CD14-positive monocyte (primary cell): ENCODE results near the gene LTF. TPM values are rescaled to one million over a fixed set of nuclear protein-coding genes. Genes with fewer than 3 reads are reported as not detected.

ENCODE experiments used
- DNase-seq, 3 donors: peaks; one replicate each; pipeline ENCODE4 v3.0.0-alpha.2; 2011 to 2022
- H2AFZ ChIP-seq: 2 replicates; pipeline ENCODE4 v1.6.0; 2012; ENCODE audit warnings: mild to moderate bottlenecking, low read depth, low read length, inconsistent platforms; ENCODE audit not compliant: insufficient read depth, poor library complexity, severe bottlenecking
- H3K27ac ChIP-seq, 2 donors: 1 replicate in 1 of 2; 2 replicates in 1 of 2; pipeline ENCODE4 v1.5.1; 2012 to 2013; ENCODE audit warnings: low read length in 2 of 2, control low read depth in 1 of 2, inconsistent platforms in 1 of 2, low read depth in 1 of 2, mild to moderate bottlenecking in 1 of 2
- H3K27me3 ChIP-seq, 2 donors: one replicate each; pipeline versions ENCODE4 v1.6.0 to v1.6.1; 2011 to 2013; ENCODE audit warnings: low read length in 2 of 2; ENCODE audit not compliant: control insufficient read depth in 2 of 2, insufficient read depth in 2 of 2
- H3K36me3 ChIP-seq, 2 donors: replicated peaks in 1 of 2; 1 replicate in 1 of 2; 2 replicates in 1 of 2; pipeline versions ENCODE4 v1.5.1 to v1.6.1; 2012 to 2013; ENCODE audit warnings: low read length in 2 of 2, control low read depth in 1 of 2, inconsistent platforms in 1 of 2, mild to moderate bottlenecking in 1 of 2; ENCODE audit not compliant: insufficient read depth in 2 of 2, control insufficient read depth in 1 of 2
- H3K4me1 ChIP-seq, 2 donors: 1 replicate in 1 of 2; 2 replicates in 1 of 2; pipeline versions ENCODE4 v1.5.1 to v1.6.1; 2012 to 2013; ENCODE audit warnings: low read length in 2 of 2, control low read depth in 1 of 2, inconsistent platforms in 1 of 2, mild to moderate bottlenecking in 1 of 2, moderate library complexity in 1 of 2; ENCODE audit not compliant: insufficient read depth in 2 of 2, control insufficient read depth in 1 of 2
- H3K4me2 ChIP-seq: replicated peaks from 2 replicates; pipeline ENCODE3; 2012; ENCODE audit warnings: low read length, moderate library complexity, mild to moderate bottlenecking; ENCODE audit not compliant: poor library complexity, severe bottlenecking; ENCODE audit errors: extremely low read depth
- H3K4me3 ChIP-seq, 3 experiments: fragments of 200-600 bp in 1 of 3; sonication (generic) in 1 of 3; replicated peaks in 1 of 3; 1 replicate in 2 of 3; 2 replicates in 1 of 3; pipeline ENCODE4 v1.5.1; 2011 to 2013; ENCODE audit warnings: low read length in 3 of 3, mild to moderate bottlenecking in 3 of 3, control low read depth in 2 of 3, low read depth in 2 of 3, inconsistent platforms in 1 of 3, moderate library complexity in 1 of 3
- H3K79me2 ChIP-seq: 2 replicates; pipeline ENCODE4 v1.6.0; 2012; ENCODE audit warnings: mild to moderate bottlenecking, control low read depth, inconsistent platforms, low read length, moderate library complexity; ENCODE audit not compliant: insufficient read depth
- H3K9ac ChIP-seq: 2 replicates; pipeline ENCODE4 v1.6.0; 2017; ENCODE audit warnings: low read length, mild to moderate bottlenecking; ENCODE audit not compliant: insufficient read depth, poor library complexity, severe bottlenecking
- H3K9me3 ChIP-seq, 2 donors: replicated peaks in 1 of 2; 1 replicate in 1 of 2; 2 replicates in 1 of 2; pipeline versions ENCODE4 v1.5.1 to v1.6.1; 2012 to 2013; ENCODE audit warnings: low read length in 2 of 2, control low read depth in 1 of 2; ENCODE audit not compliant: control insufficient read depth in 1 of 2, insufficient read depth in 1 of 2
- H4K20me1 ChIP-seq: 2 replicates; pipeline ENCODE4 v1.6.0; 2012; ENCODE audit warnings: mild to moderate bottlenecking, low read length, control low read depth, moderate library complexity; ENCODE audit not compliant: insufficient read depth
- H3K27ac Mint-ChIP-seq, 7 donors: one replicate each; pipeline ENCODE4 v1.8.0; 2020; ENCODE audit warnings: mild to moderate bottlenecking in 7 of 7, mixed read lengths in 7 of 7, moderate library complexity in 6 of 7, inconsistent platforms in 2 of 7
- H3K27me3 Mint-ChIP-seq, 3 donors: one replicate each; pipeline ENCODE4 v1.8.0; 2021 to 2022; ENCODE audit warnings: low read depth in 3 of 3, mild to moderate bottlenecking in 3 of 3, mixed read lengths in 3 of 3, moderate library complexity in 3 of 3, inconsistent platforms in 1 of 3
- H3K36me3 Mint-ChIP-seq, 2 donors: one replicate each; pipeline ENCODE4 v1.8.0; 2020; ENCODE audit warnings: mixed read lengths in 2 of 2, inconsistent platforms in 1 of 2, mild to moderate bottlenecking in 1 of 2
- H3K4me1 Mint-ChIP-seq: one replicate; pipeline ENCODE4 v1.8.0; 2020; ENCODE audit warnings: mild to moderate bottlenecking, mixed read lengths
- H3K4me3 Mint-ChIP-seq, 2 donors: one replicate each; pipeline ENCODE4 v1.8.0; 2020; ENCODE audit warnings: mild to moderate bottlenecking in 2 of 2, mixed read lengths in 2 of 2, moderate library complexity in 1 of 2
- H3K9me3 Mint-ChIP-seq, 7 donors: one replicate each; pipeline ENCODE4 v1.8.0; 2020 to 2022; ENCODE audit warnings: mixed read lengths in 7 of 7, mild to moderate bottlenecking in 6 of 7, moderate library complexity in 6 of 7, inconsistent platforms in 2 of 7
- CTCF ChIP-seq: fragments of 200-600 bp; IDR thresholded peaks from one replicate; pipeline ENCODE4 v1.8.0; 2022; ENCODE audit warnings: antibody characterized with exemption, mild to moderate bottlenecking
- WGBS: methylation state at CpG from one replicate; pipeline ENCODE4 v1.1.5; 2013; ENCODE audit warnings: missing lambda C conversion rate; ENCODE audit not compliant: insufficient coverage; 5-methylcytosine and 5-hydroxymethylcytosine counted together
- intact Hi-C, 2 donors: fragments of 100-400 bp; cut with micrococcal nuclease; formaldehyde crosslinking; loops; one replicate each; pipeline versions ENCODE4 v1.15.0 to v1.15.1; 2023
- polyA plus RNA-seq, 3 donors: library from polyadenylated mRNA; depleted of rRNA in 1 of 3; unstranded in 2 of 3; stranded (reverse) in 1 of 3; fragments of 300-500 nt in 2 of 3; fragments of >200 nt in 1 of 3; fragmentation: Illumina TruSeq in 2 of 3; gene quantifications; 1 replicate in 2 of 3; 2 replicates in 1 of 3; pipeline ENCODE4 v1.2.3, GENCODE V29; 2012 to 2021

LTF gene
- polyA plus RNA-seq, 3 donors: not detected

DNA sequence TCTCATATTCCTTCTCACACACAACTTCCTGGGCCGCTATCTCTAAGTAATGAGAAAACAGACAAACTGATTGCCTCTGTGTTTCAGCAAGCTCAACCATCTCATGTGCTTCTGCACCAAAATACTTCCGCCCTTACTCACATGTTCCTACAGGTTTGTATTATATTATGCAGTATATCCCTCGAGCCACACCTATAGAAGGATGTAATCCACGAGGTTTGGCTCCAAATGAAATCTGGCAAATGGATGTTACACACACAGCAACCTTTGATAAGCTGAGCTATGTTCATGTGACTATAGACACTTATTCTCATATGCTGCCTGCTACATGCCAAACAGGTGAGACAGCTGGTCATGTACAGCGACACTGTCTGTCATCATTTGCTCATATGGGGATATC lies 35.0 kb downstream of the LTF start:
- whole genome bisulfite sequencing: no CpG with 5 or more reads among the region's 5 CpGs
- no peak overlapping the region for H3K9ac ChIP-seq
- peaks cover 11 to 19% (median 15%) of the 10 kb centered on the region in 7 donors for H3K9me3 Mint-ChIP-seq
- H4K20me1 ChIP-seq: no peaks in the 10 kb centered on the region
- H3K79me2 ChIP-seq: no peaks in the 10 kb centered on the region
- H2AFZ ChIP-seq: no peak overlapping the region
- intact Hi-C loops: no loop called here
- H3K27ac Mint-ChIP-seq: no peak overlapping the region
- no peaks in the 10 kb centered on the region for H3K36me3 ChIP-seq
- no peak overlapping the region for H3K4me3 Mint-ChIP-seq
- H3K27ac ChIP-seq: no peak overlapping the region
- peaks cover 0 to 2% of the 10 kb centered on the region in 2 donors for H3K36me3 Mint-ChIP-seq
- peaks cover 11 to 15% of the 10 kb centered on the region in 2 donors for H3K9me3 ChIP-seq
- no peaks in the 10 kb centered on the region for H3K27me3 Mint-ChIP-seq
- no peak overlapping the region for H3K4me2 ChIP-seq
- H3K4me3 ChIP-seq: no peak overlapping the region
- DNase-seq: no peak
- H3K4me1 Mint-ChIP-seq: peaks cover 15% of the 10 kb centered on the region
- H3K4me1 ChIP-seq: peaks cover 0 to 8% of the 10 kb centered on the region in 2 donors
- H3K27me3 ChIP-seq: no peaks in the 10 kb centered on the region
- TF ChIP-seq CTCF: no peak

DNA sequence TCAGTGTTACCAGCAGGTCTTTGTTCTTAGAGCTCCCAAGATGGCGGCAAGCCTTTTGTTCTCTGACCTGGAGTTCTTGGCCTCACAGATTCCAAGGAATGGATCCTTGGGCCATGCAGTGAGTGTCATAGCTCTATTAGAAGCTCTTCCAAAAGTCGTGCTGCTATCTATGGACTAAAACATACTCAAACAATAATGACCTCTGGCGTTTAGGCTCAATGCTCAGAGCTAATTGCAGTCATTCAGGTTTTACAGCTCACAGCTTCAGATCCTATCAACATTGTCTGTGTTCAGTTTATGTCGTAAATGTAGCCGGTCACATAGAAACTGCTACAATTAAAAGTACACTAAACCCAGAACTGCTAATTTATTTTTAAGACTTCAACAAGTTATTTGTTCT lies 35.5 kb downstream of the LTF start:
- Mint-ChIP-seq H3K27ac (no peak overlapping the region), H3K4me1 (peaks cover 15% of the 10 kb centered on the region), H3K9me3 (peaks cover 11 to 19% (median 15%) of the 10 kb centered on the region in 7 donors), H3K27me3 (no peaks in the 10 kb centered on the region), H3K4me3 (no peak overlapping the region), H3K36me3 (peaks cover 0 to 2% of the 10 kb centered on the region in 2 donors)
- DNase-seq: no peak
- Histone ChIP-seq H3K9me3 (peaks cover 11 to 15% of the 10 kb centered on the region in 2 donors), H3K9ac (no peak overlapping the region), H3K27ac (no peak overlapping the region), H2AFZ (no peak overlapping the region), H3K79me2 (no peaks in the 10 kb centered on the region), H3K4me3 (no peak overlapping the region), H3K27me3 (no peaks in the 10 kb centered on the region), H3K36me3 (no peaks in the 10 kb centered on the region), H3K4me2 (no peak overlapping the region), H3K4me1 (peaks cover 0 to 8% of the 10 kb centered on the region in 2 donors), H4K20me1 (no peaks in the 10 kb centered on the region)
- 98% methylated on average over 5 of the region's 5 CpGs for WGBS
- intact Hi-C loops: no loop called here
- TF ChIP-seq CTCF: no peak
